Osteocyte (in vitro differentiated cells): Measurements from ENCODE around the gene RNASE13. TPM values are rescaled to one million over a fixed set of nuclear protein-coding genes. Genes with fewer than 3 reads are reported as not detected.

Experiments used
- DNase-seq: peaks from one replicate; pipeline ENCODE4 v3.0.0; 2021; ENCODE audit warnings: mixed read lengths; ENCODE audit not compliant: unreplicated experiment; ENCODE audit errors: extremely low spot score
- H3K27ac Mint-ChIP-seq: one replicate; pipeline ENCODE4 v1.8.0; 2021; ENCODE audit warnings: mild to moderate bottlenecking, mixed read lengths; ENCODE audit not compliant: unreplicated experiment
- H3K27me3 Mint-ChIP-seq: one replicate; pipeline ENCODE4 v1.8.0; 2021; ENCODE audit warnings: mixed read lengths; ENCODE audit not compliant: unreplicated experiment
- H3K36me3 Mint-ChIP-seq: one replicate; pipeline ENCODE4 v1.8.0; 2021; ENCODE audit warnings: mixed read lengths; ENCODE audit not compliant: unreplicated experiment
- H3K4me1 Mint-ChIP-seq: one replicate; pipeline ENCODE4 v1.8.0; 2021; ENCODE audit warnings: mixed read lengths; ENCODE audit not compliant: unreplicated experiment
- H3K4me3 Mint-ChIP-seq: one replicate; pipeline ENCODE4 v1.8.0; 2021; ENCODE audit warnings: mild to moderate bottlenecking, moderate library complexity, mixed read lengths; ENCODE audit not compliant: unreplicated experiment
- H3K9me3 Mint-ChIP-seq: one replicate; pipeline ENCODE4 v1.8.0; 2021; ENCODE audit warnings: mixed read lengths; ENCODE audit not compliant: unreplicated experiment
- CTCF ChIP-seq: fragments of 200-600 bp; sonication (generic); IDR thresholded peaks from 2 replicates; pipeline ENCODE4 v1.5.0; 2021; ENCODE audit warnings: antibody characterized with exemption, mild to moderate bottlenecking, moderate library complexity
- total RNA-seq: library from RNA; stranded (reverse); gene quantifications from 2 replicates; pipeline ENCODE4 v1.2.1, GENCODE V29; 2021

The RNASE13 gene
- total RNA-seq, 1 donor from 2014 or later = not detected

GRCh38 chr14:21023817-21024584, 10.6 kb downstream of the RNASE13 start:
- H3K27ac Mint-ChIP-seq = no peak overlapping the region
- peak overlapping the region; percentile 69 for H3K4me3 Mint-ChIP-seq
- no peak for TF ChIP-seq CTCF
- DNase-seq = no peak
- H3K27me3 Mint-ChIP-seq = peaks cover 39% of the 10 kb centered on the region
- no peaks in the 10 kb centered on the region for H3K9me3 Mint-ChIP-seq
- H3K4me1 Mint-ChIP-seq = peaks cover 9% of the 10 kb centered on the region
- H3K36me3 Mint-ChIP-seq = no peaks in the 10 kb centered on the region

GRCh38 chr14:21023174-21023573, 11.4 kb downstream of the RNASE13 start:
- Mint-ChIP-seq H3K4me3 (no peak overlapping the region), H3K36me3 (no peaks in the 10 kb centered on the region), H3K27me3 (peaks cover 39% of the 10 kb centered on the region), H3K4me1 (peaks cover 9% of the 10 kb centered on the region), H3K9me3 (no peaks in the 10 kb centered on the region), H3K27ac (no peak overlapping the region)
- no peak for TF ChIP-seq CTCF
- no peak for DNase-seq

GRCh38 chr14:21022686-21023085, 11.9 kb downstream of the RNASE13 start:
- no peaks in the 10 kb centered on the region for H3K36me3 Mint-ChIP-seq
- DNase-seq = no peak
- TF ChIP-seq CTCF = no peak
- no peak overlapping the region for H3K27ac Mint-ChIP-seq
- peaks cover 39% of the 10 kb centered on the region for H3K27me3 Mint-ChIP-seq
- H3K9me3 Mint-ChIP-seq = no peaks in the 10 kb centered on the region
- peaks cover 9% of the 10 kb centered on the region for H3K4me1 Mint-ChIP-seq
- peak overlapping the region; percentile 16 for H3K4me3 Mint-ChIP-seq

- no peak for DNase-seq
- Mint-ChIP-seq H3K9me3 (no peaks in the 10 kb centered on the region), H3K27ac (no peak overlapping the region), H3K4me3 (no peak overlapping the region), H3K36me3 (no peaks in the 10 kb centered on the region), H3K27me3 (peaks cover 39% of the 10 kb centered on the region), H3K4me1 (peaks cover 9% of the 10 kb centered on the region)
- TF ChIP-seq CTCF = no peak
These were observed 13.5 kb downstream of the RNASE13 start for GRCh38 chr14:21020977-21021545.

GRCh38 chr14:21019366-21019765, 15.2 kb downstream of the RNASE13 start:
- H3K9me3 Mint-ChIP-seq = no peaks in the 10 kb centered on the region
- H3K27ac Mint-ChIP-seq = no peak overlapping the region
- H3K4me3 Mint-ChIP-seq = no peak overlapping the region
- H3K4me1 Mint-ChIP-seq = peaks cover 5% of the 10 kb centered on the region
- peaks cover 34% of the 10 kb centered on the region for H3K27me3 Mint-ChIP-seq
- no peaks in the 10 kb centered on the region for H3K36me3 Mint-ChIP-seq
- no peak for DNase-seq
- TF ChIP-seq CTCF = no peak
